AG08395 (cell line): Measurements from ENCODE around the gene DCC.

Experiments
- DNase-seq: peaks from one replicate; pipeline ENCODE4 v3.0.0; 2012; ENCODE audit warnings: mixed read lengths, low spot score

The DCC gene

DNA sequence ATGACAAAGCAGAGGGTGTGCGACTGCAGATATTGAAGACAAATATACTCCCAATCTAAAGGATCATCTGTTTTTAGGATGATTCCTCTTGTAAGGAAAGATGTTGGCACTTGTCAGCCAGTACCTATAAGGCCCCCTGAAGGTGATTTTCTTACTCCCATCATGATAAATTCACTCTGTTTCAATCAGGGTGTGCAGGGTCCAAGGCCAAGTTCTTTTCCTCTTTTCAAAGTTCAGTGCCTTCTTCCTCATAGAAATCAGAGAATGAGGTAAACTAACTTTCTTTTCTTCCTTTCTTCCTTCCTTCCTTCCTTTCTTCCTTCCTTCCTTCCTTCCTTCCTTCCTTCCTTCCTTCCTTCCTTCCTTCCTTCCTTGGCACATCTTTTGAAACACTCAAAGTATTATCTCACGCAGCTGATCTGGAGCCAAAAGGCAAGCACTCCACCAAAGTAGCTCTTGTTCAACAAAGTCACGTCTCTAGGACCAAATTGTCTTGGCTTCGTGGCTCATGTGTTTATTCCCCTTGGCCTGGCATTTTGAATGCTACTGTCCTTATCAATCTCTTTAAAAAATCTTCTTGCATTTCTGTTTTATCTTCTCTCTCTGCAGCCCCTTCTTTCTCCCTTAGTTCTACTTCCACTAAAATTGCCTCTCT lies 87.7 kb downstream of the DCC start:
- no peak for DNase-seq

DNA sequence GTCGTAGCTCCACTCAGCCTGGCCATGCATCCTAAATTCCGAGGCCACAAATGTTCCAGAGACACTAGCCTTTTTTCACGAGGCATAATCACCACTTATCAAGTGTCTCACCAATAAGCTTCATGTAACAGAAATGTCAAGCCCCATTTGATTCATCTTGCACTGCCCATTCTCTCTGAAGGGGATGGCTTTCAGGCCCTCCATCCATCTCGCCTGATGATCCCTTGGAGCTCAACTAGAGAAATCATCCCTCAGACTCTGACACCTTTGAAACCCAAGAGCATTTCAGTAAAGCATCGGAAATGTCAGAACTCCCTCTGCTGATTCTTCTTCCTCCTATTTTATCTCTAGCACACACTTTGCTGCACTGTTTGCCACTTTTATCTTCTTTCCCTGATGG lies 91.7 kb downstream of the DCC start:
- DNase-seq: no peak

DNA sequence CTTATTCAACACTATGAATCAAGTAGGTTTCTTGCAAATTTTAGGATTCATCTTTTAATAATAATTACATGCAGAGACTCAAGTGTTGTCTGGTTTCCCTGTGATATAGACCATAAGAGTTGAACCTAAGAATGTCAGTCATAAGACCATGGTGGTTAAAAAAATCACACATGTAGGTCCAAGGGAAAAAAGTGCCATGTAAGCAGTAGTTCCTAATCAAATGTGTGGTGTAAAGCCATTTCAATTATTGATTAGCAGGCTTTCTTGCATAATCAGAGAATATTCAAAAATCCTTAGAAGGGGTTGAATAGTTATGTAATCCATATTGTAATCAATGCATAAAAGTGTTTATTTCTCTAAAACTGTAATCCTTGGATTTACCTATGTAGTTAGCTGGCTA lies 93.8 kb downstream of the DCC start:
- DNase-seq: no peak

DNA sequence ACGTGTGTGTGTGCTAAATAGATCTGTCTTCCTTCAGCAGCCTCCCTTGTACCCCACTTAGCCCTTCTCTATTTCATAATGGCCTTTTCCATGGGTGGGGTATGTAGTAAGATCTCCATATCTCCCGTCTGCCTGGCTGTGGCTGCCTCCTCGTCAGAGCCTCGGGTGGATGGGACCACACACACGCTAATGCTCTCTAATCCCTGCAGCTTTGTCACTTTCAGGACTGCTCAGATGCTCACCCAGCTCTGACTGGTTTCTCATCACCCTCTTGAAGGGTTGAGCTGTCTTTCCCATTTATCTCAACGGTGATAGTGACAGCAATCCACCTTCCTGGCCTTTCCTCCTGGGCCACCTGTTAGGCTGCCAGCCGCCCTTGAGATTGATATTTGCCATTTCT lies 95.3 kb downstream of the DCC start:
- no peak for DNase-seq

DNA sequence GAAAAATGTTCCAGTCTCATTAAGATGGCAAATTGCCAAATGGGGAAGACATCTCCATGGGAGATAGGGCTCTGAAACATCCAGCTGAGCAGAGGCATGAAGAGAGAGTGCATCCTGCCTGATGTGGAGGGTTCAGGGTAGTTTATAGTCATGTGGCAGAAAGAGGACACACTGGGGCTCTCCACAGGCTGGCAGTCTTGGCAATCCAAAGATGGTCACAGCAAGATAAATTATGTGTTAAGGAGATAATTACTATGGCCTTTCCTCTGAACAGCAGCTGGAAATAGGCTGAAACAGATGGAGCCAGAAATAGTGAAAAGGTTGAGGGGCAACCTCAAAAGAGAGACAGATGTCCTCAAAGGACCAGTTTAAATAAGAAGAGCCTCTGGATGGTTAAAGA lies 97.2 kb downstream of the DCC start:
- no peak for DNase-seq

DNA sequence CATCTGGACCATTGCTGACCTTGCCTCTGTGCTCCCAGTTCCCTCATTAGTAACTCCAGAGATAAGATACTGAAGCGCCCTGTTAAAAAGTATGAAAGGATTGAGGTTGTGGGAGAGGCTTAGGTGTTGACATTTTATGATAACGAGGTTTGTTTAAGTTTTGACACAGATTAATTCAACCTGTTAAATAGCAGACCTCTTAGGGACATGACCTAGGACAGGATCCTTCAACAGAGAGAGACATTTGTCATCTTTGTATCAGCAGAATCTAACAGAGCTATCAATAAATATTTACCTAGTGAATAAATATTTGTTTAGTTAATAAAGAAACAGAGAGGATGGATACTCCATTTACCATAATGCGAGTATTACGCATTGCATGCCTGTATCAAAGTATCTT lies 99.5 kb downstream of the DCC start:
- DNase-seq: no peak

DNA sequence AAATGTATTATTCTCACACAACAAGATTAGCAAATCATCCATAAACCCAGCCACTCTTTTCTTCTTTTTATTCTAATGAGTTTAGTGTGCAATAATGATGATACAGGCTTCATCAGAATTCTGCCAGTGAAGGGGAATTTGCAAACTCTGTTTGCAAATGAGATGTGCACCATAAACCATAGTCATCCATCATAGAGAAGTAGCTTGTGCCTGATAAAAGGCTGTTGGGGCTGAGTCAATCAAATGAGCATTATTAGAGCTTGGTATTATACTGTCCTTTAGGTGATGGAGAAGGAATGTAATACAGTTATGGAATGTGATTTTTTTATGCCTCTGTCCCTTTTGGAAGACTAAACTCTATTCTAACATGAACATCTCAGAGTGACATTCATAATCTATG lies 101.8 kb downstream of the DCC start:
- no peak for DNase-seq

DNA sequence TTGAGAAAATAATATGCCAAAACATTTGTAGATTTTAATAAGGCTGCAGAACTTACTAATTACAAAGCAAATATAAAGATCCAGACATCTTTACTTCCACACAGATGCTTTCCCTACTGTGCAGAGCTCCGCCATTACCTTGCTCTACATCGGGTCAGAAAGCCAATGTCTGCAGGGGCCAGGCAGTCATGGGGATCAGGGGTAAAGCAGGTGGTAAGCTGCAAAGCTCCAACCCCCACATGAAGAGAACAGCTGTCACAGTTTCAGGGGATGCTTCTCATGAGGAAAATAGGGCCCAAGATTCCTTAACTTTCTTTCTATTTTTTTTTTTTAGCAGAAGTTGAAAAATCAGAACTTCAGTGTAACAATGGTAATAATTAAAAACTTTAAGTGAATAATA lies 102.7 kb downstream of the DCC start:
- DNase-seq: no peak

DNA sequence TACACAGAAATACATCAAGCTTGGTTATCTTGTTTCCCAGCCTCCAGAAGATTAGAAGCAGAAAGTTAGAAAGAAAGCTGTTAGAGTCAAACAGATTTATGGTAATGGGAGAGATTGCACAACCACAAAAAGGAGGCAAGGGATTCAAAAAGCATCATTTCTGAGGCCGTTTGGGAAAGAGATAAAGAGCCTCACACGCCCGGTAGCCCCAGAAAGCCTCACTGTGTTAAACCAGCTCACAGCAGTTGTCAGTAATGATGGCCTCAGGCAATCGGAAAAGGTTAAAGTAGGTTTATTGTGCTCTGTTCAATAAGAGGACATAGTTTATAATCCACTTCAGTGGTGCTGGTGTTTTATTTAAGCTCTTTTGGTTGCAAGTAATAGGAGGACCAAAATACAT lies 111.3 kb downstream of the DCC start:
- no peak for DNase-seq

DNA sequence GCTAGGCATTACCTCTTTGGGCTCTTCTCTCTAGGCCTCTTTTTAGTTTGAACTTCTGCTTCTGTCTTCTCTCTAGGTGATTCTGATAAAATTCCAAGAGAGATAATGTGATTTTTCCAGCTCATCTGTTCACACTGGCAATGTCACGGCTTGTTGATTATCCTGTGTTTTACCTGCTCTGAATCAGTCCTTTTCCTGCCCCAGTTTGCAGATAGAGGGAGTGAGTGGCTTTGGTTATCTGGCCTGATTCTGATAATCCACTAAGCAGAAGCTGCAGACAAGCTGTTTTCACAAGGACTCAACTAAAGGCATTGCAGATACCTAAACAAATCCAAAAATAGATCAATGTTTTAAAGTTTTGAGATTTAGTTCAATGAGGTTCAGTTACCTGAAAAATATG lies 111.9 kb downstream of the DCC start:
- DNase-seq: no peak

DNA sequence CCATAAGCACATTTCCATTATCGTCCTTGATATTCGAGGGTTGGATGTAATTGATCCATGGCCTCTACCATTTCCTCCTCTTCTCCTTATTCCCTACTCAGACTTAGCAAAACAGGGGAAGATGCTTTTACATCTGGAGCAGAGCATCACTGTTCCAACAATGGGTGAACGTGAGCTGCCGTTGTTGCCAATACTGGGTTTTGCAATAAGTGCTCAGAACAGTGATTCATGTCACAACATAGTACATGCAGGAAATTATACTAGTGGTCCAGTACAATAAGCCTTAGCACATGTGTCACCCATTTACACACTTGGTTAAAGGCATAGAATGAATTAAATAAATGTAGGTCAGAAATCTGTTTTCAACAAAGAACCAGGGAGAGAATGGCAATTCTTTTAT lies 112.4 kb downstream of the DCC start:
- DNase-seq: no peak

DNA sequence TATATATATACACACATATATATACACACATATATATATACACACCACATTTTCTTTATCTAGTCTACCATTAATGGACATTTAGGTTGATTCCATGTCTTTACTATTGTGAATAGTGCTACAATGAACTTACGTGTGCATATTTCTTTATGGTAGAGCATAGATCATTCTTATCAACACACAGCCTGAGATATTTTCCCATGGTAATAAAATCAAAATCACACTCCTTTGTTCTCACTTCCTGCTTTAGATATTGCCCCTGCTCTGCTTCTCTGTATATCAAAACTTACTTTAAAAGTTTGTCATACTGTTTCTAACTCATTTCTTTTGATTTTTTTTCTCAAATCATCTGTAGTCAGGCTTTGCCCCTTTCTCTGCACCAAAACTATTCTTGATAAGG lies 119.9 kb downstream of the DCC start:
- DNase-seq: no peak

DNA sequence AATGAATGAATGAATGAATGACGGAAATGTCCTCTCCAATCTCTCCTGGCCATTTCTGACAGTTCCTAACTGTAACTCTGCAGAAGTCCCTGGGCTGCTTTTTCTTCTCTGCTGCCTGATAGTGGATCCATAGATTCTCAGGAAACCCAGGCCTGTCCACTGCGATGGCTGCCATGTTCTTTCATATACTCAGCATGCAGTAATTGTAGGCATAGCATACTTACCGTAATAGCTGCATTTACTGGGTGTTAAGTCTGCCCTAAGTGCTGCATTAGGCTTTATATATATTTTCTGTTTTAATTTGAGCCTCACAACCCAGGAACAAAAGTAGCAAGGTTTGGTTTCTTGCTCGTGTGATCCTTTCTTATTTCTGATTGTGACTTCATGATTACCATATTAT lies 122.9 kb downstream of the DCC start:
- no peak for DNase-seq

DNA sequence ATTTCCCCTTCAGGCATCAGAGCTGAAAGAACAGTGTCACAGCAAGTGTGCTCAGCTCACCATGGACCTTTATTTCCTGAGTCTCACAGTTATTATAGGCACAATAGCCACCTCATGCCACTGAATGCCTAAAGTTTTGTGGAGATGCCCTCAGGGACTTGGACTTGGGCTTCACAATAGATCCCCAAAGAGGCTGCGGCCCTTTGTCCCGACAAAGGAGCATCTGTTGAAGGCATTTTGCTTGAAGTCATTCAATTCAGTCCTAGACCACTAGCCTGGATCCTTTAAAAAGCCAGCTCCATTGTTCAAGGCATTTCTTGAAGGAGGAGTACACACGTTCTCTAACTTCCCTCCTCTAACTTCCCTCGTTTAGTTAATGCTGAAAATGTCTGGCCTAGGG lies 125.4 kb downstream of the DCC start:
- no peak for DNase-seq

DNA sequence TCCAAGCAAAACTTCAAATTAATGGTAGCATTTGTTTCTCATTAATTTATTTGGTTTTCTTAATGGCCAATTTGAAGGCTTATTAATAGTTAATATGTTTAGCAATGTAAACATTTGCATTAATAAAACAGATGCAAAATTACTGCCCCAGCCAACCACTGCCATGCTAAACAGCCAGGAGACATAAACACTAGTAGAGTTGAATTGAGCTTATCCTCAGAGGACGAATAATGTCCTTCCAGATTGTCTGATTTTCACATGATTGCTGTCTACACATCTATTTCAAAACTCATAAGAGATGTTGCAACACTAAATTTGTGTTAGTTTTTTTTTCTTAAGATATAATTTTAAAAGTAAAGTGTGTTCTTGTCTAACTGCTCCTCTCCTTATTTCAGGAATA lies 128.5 kb downstream of the DCC start:
- DNase-seq: no peak

DNA sequence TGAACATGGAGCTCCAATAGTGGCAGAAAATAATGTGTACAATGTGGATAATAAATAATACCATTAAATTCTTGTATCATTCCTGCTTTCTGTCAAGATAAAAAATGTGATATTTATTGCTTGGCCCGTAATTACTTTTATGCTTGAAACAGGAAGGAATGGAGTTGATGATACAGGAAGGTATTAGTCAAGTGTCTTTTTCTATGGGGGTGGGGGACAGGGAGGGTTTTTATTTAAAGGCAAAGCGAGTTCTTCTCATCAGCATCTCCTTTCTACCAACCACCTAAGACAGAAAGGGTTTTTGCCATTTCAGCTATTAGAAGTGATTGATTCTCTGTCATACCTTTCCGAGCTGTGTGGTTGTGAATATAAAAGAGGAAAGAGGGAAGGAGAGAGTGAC lies 135.3 kb downstream of the DCC start:
- no peak for DNase-seq

DNA sequence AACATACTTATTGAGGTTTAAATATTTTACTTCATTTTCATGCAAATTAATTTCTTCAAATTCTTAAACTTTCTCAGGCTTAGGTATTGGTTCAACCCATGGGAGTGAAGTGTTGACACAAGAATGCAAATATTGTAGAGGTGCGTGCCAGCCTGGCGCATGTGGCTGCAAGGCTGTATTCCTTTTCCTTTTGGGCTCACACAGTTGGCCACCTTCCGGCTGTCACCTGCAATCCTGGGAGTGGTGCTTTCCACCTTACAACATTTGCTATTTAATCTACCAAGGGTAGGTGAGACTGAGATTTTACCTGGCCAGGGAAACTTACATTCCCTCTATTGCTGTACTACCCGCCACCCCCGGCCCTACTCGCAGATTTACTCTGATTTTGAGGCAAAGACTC lies 141.1 kb downstream of the DCC start:
- no peak for DNase-seq

DNA sequence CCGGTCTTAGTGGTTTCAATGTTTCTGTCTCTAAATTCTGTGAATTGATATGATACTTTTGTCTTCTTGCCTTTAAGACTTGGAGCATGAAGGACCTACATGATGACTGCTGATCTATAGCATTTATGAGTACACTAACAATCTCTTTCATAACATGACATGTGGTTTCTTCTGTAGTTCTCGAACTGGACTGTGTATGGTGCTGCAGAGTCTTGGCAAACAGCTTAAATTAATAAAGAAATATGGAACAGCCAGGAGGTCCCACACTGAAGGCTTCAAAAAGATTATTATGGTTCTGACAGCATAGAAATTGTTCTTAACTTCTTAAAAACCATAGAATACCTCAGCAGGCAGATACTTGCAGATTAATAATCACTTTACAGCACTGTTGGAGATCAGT lies 145.0 kb downstream of the DCC start:
- DNase-seq: no peak

DNA sequence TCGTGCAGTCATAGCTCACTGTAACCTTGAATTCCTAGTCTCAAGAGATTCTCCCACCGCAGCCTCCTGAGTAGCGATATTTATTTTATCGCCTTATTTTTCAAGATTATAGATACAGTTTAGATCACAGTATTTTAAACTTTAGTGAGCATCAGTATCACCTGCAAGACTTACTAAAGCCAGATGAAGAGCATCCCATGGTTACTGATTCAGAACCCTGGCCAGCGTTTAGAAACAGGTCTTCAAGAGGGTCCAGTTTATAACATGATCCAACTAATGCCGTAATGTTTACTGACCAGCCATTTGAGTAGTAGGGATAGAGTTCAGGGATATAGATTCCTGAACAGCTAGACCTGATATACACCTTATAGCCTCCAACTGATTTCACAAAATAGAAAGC lies 146.1 kb downstream of the DCC start:
- DNase-seq: no peak

DNA sequence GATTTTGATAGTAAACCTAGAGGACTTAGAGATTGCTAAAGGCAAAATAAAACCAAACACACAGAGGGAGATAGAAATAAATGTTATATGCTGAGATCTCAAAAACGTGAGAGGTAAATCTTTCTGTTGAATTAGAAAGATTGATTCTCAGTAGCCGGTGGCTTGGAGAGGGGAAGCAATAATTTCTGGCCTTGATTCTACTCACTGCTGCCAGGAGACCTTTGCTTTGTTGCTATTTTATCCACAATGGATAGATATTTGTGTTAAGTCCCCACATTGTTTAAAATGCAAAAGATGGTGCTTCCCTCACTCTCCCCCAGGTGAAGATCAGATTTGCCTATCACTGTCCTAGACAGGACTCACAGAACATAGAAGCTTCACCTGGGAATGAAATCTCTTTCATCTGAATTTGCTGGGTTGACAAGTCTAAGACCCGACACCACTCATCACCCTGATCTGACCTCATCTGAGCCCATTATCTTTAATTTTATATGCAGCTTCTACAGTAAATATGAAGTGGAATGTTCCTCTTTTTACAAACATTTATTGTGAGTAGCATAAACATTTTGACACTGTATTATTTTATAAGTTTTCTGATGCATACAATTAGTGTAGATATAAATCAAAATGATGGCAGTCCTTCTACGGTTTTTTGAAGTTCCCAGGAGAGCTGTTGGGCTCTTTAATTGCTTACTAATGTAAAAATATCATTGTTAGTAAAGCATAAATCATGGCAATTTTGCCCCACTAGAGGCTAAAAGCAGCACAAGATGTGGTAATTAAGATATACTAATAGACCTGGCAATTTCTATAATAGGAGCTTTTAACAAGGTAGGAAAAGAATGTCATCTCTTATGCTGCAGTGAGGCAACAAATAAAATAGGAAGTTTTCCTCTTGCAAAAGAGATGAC lies 149.7 kb downstream of the DCC start:
- DNase-seq: no peak

DNA sequence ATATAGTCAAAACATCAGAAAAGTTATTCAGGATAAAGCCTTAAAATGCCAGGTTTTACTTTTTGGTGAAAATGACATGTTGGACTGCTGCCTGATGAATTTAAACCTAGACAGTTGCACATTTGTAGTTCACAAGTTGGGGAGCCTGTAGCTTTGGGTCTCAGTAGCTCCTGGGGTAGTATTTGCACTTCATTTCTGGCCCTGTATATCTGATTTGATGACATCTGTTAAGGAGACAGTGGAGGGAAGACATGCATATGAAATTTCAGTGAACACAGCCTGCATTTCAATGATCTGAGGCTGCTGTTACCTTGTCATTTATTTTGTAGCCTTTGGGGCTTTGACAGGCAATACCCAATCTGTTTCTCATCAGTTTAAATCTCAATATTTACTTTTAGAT lies 156.4 kb downstream of the DCC start:
- no peak for DNase-seq

DNA sequence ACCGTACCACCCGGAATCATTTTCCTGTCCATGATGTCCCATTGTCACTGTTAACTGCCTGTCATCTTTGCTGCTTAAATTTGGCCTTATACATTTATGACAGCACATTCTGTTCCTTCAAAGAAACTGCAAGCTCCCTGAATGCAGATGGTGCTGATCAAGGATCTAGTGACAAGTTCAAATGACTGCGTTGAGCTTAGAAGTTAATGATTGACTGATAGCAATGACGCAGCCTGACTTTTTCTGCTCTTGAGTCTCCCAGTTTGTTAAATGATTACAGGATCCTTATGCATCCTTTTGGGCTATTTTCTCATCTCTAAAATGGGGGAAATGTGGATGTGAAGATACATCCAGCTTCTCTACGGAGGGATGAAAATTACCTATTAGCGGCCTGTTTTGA lies 159.0 kb downstream of the DCC start:
- DNase-seq: no peak

DNA sequence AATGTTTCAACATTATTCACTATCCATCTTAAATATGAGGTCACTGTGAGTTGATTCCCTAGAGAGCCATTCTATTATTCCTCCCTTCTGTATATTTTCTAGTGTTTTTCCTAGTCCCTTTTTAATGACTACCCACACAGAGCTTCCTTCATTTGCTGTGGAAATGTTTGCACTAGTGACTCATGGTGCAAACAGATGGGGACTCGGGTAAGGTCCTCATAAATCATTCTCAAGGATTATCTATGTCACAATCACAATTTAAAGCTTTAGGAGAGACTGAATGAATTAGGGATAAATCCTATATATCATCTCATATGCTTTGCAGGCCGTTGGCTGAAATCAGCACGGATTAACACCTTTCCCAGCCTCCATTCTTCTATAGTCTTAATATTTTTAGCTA lies 159.6 kb downstream of the DCC start:
- DNase-seq: no peak

DNA sequence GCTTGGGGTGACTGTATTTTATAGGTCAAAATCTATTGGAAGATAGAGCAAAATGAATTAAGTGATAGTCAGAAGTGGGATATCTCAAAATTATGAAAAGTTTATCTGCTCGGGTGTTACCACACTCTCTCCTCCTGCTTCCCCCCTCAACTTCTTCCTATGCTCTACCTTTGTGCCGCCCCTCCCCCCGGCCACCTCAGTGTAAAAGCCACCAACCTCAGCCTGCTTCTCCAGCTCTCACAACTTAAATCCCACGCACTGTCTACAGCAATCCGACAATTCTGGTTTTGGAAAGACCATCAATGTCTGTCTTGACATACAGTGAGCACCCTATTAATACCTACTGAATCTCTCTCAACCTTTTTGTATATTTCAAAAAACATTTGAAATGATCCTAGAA lies 164.6 kb downstream of the DCC start:
- DNase-seq: no peak
